GM23248 (cell line): ENCODE measurements around the gene SLC8A1.

Experiments used
- EZH2 ChIP-seq: fragments of 200-600 bp; sonication (generic); IDR thresholded peaks from 2 replicates; pipeline ENCODE4 v1.6.1; 2018; ENCODE audit warnings: antibody characterized with exemption, mild to moderate bottlenecking; ENCODE audit not compliant: insufficient read depth, poor library complexity, severe bottlenecking
- EZH2phosphoT487 ChIP-seq: fragments of 200-600 bp; sonication (generic); IDR thresholded peaks from 2 replicates; pipeline ENCODE4 v1.6.1; 2018; ENCODE audit warnings: antibody characterized with exemption, moderate library complexity, mild to moderate bottlenecking, low read depth; ENCODE audit not compliant: insufficient read depth

- no peak for TF ChIP-seq EZH2
- TF ChIP-seq EZH2phosphoT487: no peak
These were observed 2.4 kb upstream of the SLC8A1 start for GRCh38 chr2:40454321-40454720.
